Mesenchymal stem cell (in vitro differentiated cells and primary cell): ENCODE measurements around the gene EIF2S3B.

Source experiments
- DNase-seq: peaks from one replicate; pipeline ENCODE4 v3.0.0-alpha.2; 2013
- H2AFZ ChIP-seq: one replicate; pipeline ENCODE4 v1.6.1; 2013; ENCODE audit warnings: low read depth, mild to moderate bottlenecking, control low read depth, inconsistent platforms, low read length, moderate library complexity
- H2AK5ac ChIP-seq: 2 replicates; pipeline ENCODE4 v1.6.1; 2013; ENCODE audit warnings: low read length, moderate library complexity, mild to moderate bottlenecking, inconsistent platforms; ENCODE audit not compliant: severe bottlenecking
- H2BK120ac ChIP-seq: one replicate; pipeline ENCODE4 v1.6.1; 2013; ENCODE audit warnings: low read depth, mild to moderate bottlenecking, inconsistent platforms, low read length, moderate library complexity
- H2BK12ac ChIP-seq, 2 experiments: one replicate each; pipeline ENCODE4 v1.6.1; 2013; ENCODE audit warnings: inconsistent platforms in 2 of 2, low read length in 2 of 2, mild to moderate bottlenecking in 2 of 2, moderate library complexity in 2 of 2, control low read depth in 1 of 2
- H2BK15ac ChIP-seq: one replicate; pipeline ENCODE4 v1.6.1; 2013; ENCODE audit warnings: mild to moderate bottlenecking, low read depth, inconsistent platforms; ENCODE audit not compliant: poor library complexity, severe bottlenecking
- H2BK5ac ChIP-seq: 2 replicates; pipeline ENCODE4 v1.6.1; 2013; ENCODE audit warnings: low read depth, mild to moderate bottlenecking, low read length, control low read depth, inconsistent platforms; ENCODE audit not compliant: poor library complexity, severe bottlenecking
- H3K14ac ChIP-seq, 2 experiments: one replicate each; pipeline ENCODE4 v1.6.1; 2013; ENCODE audit warnings: inconsistent platforms in 2 of 2, low read length in 2 of 2, control low read depth in 1 of 2, mild to moderate bottlenecking in 1 of 2, moderate library complexity in 1 of 2
- H3K18ac ChIP-seq, 2 experiments: one replicate each; pipeline ENCODE4 v1.6.1; 2013; ENCODE audit warnings: inconsistent platforms in 2 of 2, low read length in 2 of 2, control low read depth in 1 of 2, low read depth in 1 of 2, mild to moderate bottlenecking in 1 of 2
- H3K23ac ChIP-seq, 2 experiments: one replicate each; pipeline ENCODE4 v1.6.1; 2013; ENCODE audit warnings: inconsistent platforms in 2 of 2, low read length in 2 of 2, mild to moderate bottlenecking in 2 of 2, moderate library complexity in 2 of 2, control low read depth in 1 of 2
- H3K27ac ChIP-seq: 2 replicates; pipeline ENCODE4 v1.5.1; 2013; ENCODE audit warnings: mild to moderate bottlenecking, moderate library complexity, low read length, control low read depth, inconsistent platforms; ENCODE audit not compliant: poor library complexity, severe bottlenecking
- H3K27me3 ChIP-seq, 2 experiments: 2 replicates each; pipeline versions ENCODE4 v1.6.1 to v1.7.0; 2013; ENCODE audit warnings: low read length in 2 of 2, mild to moderate bottlenecking in 2 of 2, moderate library complexity in 2 of 2, control low read depth in 1 of 2, inconsistent platforms in 1 of 2; ENCODE audit not compliant: control insufficient read depth in 1 of 2, insufficient read depth in 1 of 2
- H3K36me3 ChIP-seq, 2 experiments: 2 replicates each; pipeline versions ENCODE4 v1.6.1 to v1.7.0; 2013; ENCODE audit warnings: low read length in 2 of 2, control low read depth in 1 of 2, inconsistent platforms in 1 of 2, low read depth in 1 of 2, mild to moderate bottlenecking in 1 of 2; ENCODE audit not compliant: insufficient read depth in 2 of 2, control insufficient read depth in 1 of 2
- H3K4ac ChIP-seq, 2 experiments: one replicate each; pipeline ENCODE4 v1.6.1; 2013; ENCODE audit warnings: inconsistent platforms in 2 of 2, low read length in 2 of 2, mild to moderate bottlenecking in 2 of 2, moderate library complexity in 2 of 2, control low read depth in 1 of 2, low read depth in 1 of 2
- H3K4me1 ChIP-seq: 2 replicates; pipeline ENCODE4 v1.6.1; 2013; ENCODE audit warnings: low read depth, low read length, control low read depth; ENCODE audit not compliant: control insufficient read depth, insufficient read depth
- H3K4me2 ChIP-seq: 2 replicates; pipeline ENCODE4 v1.6.1; 2013; ENCODE audit warnings: low read length, mild to moderate bottlenecking, inconsistent platforms; ENCODE audit not compliant: poor library complexity, severe bottlenecking
- H3K4me3 ChIP-seq, 2 experiments: 2 replicates each; pipeline versions ENCODE4 v1.5.1 to v1.7.0; 2013; ENCODE audit warnings: low read length in 2 of 2, mild to moderate bottlenecking in 2 of 2, control low read depth in 1 of 2, low read depth in 1 of 2; ENCODE audit not compliant: insufficient read depth in 1 of 2
- H3K79me1 ChIP-seq: replicated peaks from 2 replicates; pipeline ENCODE4 v1.6.1; 2013; ENCODE audit warnings: mild to moderate bottlenecking, control low read depth, low read length, inconsistent platforms; ENCODE audit not compliant: poor library complexity, severe bottlenecking
- H3K9ac ChIP-seq: 2 replicates; pipeline ENCODE4 v1.7.0; 2013; ENCODE audit warnings: mild to moderate bottlenecking, low read length, moderate library complexity
- H3K9me3 ChIP-seq: 2 replicates; pipeline ENCODE4 v1.7.0; 2013; ENCODE audit warnings: mild to moderate bottlenecking, low read length; ENCODE audit not compliant: control insufficient read depth
- H4K8ac ChIP-seq: one replicate; pipeline ENCODE4 v1.6.1; 2013; ENCODE audit warnings: inconsistent platforms, mild to moderate bottlenecking, low read length, moderate library complexity
- H4K91ac ChIP-seq: one replicate; pipeline ENCODE4 v1.6.1; 2013; ENCODE audit warnings: mild to moderate bottlenecking, low read length, inconsistent platforms
- WGBS: methylation state at CpG from one replicate; pipeline ENCODE4 v1.1.7; 2013; ENCODE audit warnings: mixed read lengths; 5-methylcytosine and 5-hydroxymethylcytosine counted together

Gene EIF2S3B

DNA sequence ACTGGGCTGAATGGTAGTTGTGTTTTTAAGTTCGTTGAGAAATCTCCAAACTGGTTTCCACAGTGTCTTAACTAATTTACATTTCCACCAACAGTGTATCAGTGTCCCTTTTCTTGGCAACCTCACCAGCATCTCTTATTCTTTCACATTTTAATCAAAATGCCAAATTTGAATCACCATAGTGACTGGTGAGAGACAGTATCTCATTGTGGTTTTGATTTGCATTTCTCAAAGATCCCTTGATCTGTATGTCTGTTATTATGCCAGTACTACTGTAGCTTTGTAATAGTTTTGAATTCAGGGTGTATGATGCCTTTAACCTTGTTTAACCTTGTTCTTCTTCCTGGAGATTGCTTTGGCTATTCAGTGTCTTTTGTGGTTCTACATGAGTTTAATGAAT lies 2.2 kb upstream of the EIF2S3B start:
- Histone ChIP-seq H2BK120ac (no peak overlapping the region), H3K4me1 (no peaks in the 10 kb centered on the region), H3K23ac (no peak overlapping the region), H2BK5ac (no peak overlapping the region), H3K9ac (no peak overlapping the region), H2AK5ac (no peak overlapping the region), H3K18ac (no peak overlapping the region), H3K27me3 (no peaks in the 10 kb centered on the region), H3K27ac (no peak overlapping the region), H4K91ac (no peak overlapping the region), H3K14ac (no peak overlapping the region), H2AFZ (no peak overlapping the region), H3K4ac (no peak overlapping the region), H4K8ac (no peak overlapping the region), H3K9me3 (peaks cover 12% of the 10 kb centered on the region), H2BK12ac (no peak overlapping the region), H3K4me3 (no peak overlapping the region), H3K79me1 (no peaks in the 10 kb centered on the region), H3K36me3 (no peaks in the 10 kb centered on the region), H3K4me2 (no peak overlapping the region), H2BK15ac (no peak overlapping the region)
- no peak for DNase-seq
- no CpG with 5 or more reads among the region's 1 CpG for WGBS

DNA sequence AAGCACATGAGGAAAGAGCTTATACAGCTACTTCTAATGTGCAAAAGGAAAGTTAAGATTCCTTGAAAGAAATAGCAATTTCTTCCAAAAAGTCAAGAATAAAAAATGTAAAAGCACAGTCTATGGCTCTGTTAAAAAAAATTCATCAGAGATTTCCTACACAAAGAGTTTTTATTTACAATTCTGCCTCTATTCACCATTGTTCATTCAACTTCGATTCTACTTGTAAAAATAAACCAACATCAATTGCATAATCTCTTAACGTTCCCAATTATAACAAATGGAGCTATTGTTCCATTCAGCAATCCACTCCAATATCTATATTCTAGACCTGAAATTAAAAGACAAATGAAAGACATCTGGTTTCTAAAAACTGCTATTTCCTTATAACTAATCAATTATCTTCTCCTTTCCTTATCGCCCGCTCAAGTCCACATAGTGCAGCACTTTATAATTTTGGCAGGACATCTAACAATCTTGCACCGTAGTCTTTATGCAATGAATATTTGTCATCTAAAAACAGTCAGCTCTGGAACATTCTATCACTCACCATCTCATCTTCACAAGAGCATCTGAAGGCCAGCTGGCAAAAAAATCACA lies 6.2 kb downstream of the EIF2S3B start:
- Histone ChIP-seq H2BK120ac (no peak overlapping the region), H3K27ac (no peak overlapping the region), H2BK5ac (no peak overlapping the region), H3K36me3 (no peaks in the 10 kb centered on the region), H4K8ac (no peak overlapping the region), H2AFZ (no peak overlapping the region), H3K14ac (no peak overlapping the region), H3K27me3 (no peaks in the 10 kb centered on the region), H3K23ac (no peak overlapping the region), H3K79me1 (no peaks in the 10 kb centered on the region), H3K4me1 (no peaks in the 10 kb centered on the region), H3K18ac (no peak overlapping the region), H3K9me3 (peaks cover 4% of the 10 kb centered on the region), H2AK5ac (no peak overlapping the region), H2BK15ac (no peak overlapping the region), H3K4me2 (no peak overlapping the region), H2BK12ac (no peak overlapping the region), H4K91ac (no peak overlapping the region), H3K4ac (no peak overlapping the region), H3K9ac (no peak overlapping the region), H3K4me3 (no peak overlapping the region)
- no peak for DNase-seq
- WGBS = 81% methylated on average over 5 of the region's 5 CpGs

DNA sequence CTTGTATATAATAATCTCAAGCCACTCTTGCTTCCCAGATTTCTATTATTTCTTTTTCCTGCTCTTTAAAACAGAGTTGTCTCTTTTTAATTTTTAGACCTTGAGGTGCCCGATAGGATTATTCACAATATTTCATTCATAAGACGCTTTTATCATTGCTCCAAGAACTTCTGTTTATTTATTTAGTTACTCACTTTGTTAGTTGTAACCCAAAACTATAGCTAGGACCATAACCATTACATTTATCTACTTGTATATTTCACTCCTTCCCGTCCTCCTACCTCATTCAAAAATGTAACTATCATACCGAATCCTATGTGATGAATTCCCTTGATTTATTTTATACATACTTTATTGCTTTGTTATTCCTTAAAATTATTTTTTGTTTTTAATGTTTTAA lies 7.1 kb downstream of the EIF2S3B start:
- Histone ChIP-seq H3K14ac (no peak overlapping the region), H2BK5ac (no peak overlapping the region), H3K4me3 (no peak overlapping the region), H3K79me1 (no peaks in the 10 kb centered on the region), H3K4ac (no peak overlapping the region), H3K36me3 (no peaks in the 10 kb centered on the region), H2BK12ac (no peak overlapping the region), H3K9me3 (peaks cover 2% of the 10 kb centered on the region), H3K4me2 (no peak overlapping the region), H3K9ac (no peak overlapping the region), H4K91ac (no peak overlapping the region), H3K27me3 (no peaks in the 10 kb centered on the region), H3K18ac (no peak overlapping the region), H3K23ac (no peak overlapping the region), H2AK5ac (no peak overlapping the region), H3K4me1 (no peaks in the 10 kb centered on the region), H2AFZ (no peak overlapping the region), H2BK120ac (no peak overlapping the region), H2BK15ac (no peak overlapping the region), H4K8ac (no peak overlapping the region), H3K27ac (no peak overlapping the region)
- WGBS = 71% methylated on average over 1 of the region's 4 CpGs
- no peak for DNase-seq

DNA sequence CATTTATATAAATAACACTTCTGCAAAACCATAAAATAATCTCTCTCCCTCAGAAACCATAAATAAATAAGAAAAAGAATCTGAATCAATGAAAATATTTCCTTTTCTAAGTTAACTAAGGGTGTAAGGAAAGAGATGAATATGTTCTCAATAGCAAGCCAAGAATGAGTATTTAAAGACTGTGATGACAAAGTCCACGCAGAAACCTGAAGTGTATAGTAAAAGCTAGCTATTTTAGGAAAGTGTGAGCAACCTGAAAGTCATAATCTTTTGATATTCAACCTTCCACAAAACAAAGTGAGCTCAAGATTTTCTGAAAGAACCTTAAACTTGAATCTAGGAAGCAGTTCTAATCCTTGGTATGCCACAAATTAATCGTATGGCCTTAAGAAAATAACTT lies 15.9 kb downstream of the EIF2S3B start:
- H2BK15ac ChIP-seq = no peak overlapping the region
- no CpG with 5 or more reads among the region's 2 CpGs for WGBS
- no peak overlapping the region for H4K8ac ChIP-seq
- H4K91ac ChIP-seq = no peak overlapping the region
- H2BK5ac ChIP-seq = no peak overlapping the region
- H3K9me3 ChIP-seq = no peaks in the 10 kb centered on the region
- no peak overlapping the region for H3K4me3 ChIP-seq
- no peak overlapping the region for H3K27ac ChIP-seq
- H3K36me3 ChIP-seq = no peaks in the 10 kb centered on the region
- H2BK120ac ChIP-seq = no peak overlapping the region
- no peak overlapping the region for H2AFZ ChIP-seq
- H3K9ac ChIP-seq = no peak overlapping the region
- no peak overlapping the region for H3K4me2 ChIP-seq
- no peak overlapping the region for H3K4ac ChIP-seq
- no peaks in the 10 kb centered on the region for H3K4me1 ChIP-seq
- no peaks in the 10 kb centered on the region for H3K27me3 ChIP-seq
- no peaks in the 10 kb centered on the region for H3K79me1 ChIP-seq
- no peak overlapping the region for H3K14ac ChIP-seq
- H2AK5ac ChIP-seq = no peak overlapping the region
- no peak overlapping the region for H3K18ac ChIP-seq
- DNase-seq = no peak
- H2BK12ac ChIP-seq = no peak overlapping the region
- H3K23ac ChIP-seq = no peak overlapping the region
